ENCODE measurements around the gene PAPSS2. TPM values are rescaled to one million over a fixed set of nuclear protein-coding genes. Genes with fewer than 3 reads are reported as not detected.
A peak's percentile ranks its signal among the peaks of the same experiment; 100 is the strongest.
"Not testable (repeated sequence)": the region's sequence is repeated elsewhere in the genome, so short reads cannot be mapped to it uniquely, and the experiment has no call there.

Gene PAPSS2
- total RNA-seq, 1 experiment from 2014 or later: 16.6 TPM

GRCh38 chr10:87642486-87642885 is 17.2 kb upstream of the PAPSS2 start:
- DNase-seq (ENCODE audit: low read depth): no peak

DNA sequence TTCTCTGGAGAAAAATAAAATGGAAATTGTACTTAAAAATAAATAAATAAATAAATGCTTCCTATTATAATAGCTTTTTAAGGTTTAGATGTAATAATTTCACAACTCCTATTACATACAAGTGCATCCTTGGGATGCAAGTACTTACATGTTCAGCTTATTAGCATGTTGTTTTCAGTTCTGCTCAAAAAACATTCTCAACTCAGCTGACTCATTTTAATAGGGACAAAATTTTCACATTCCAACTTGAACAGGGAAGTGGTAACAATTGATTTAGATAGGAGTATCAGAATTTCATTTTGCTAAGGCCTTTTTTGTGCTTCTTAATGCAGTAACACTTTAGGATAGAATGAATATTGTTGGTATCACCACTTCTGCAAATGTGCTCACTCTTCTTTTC is 16.7 kb upstream of the PAPSS2 start:
- DNase-seq (ENCODE audit: low read depth): no peak

GRCh38 chr10:87643920-87644319 is 15.8 kb upstream of the PAPSS2 start:
- no peak for DNase-seq (ENCODE audit: low read depth)

GRCh38 chr10:87644500-87644899 is 15.2 kb upstream of the PAPSS2 start:
- not testable (repeated sequence) for DNase-seq (ENCODE audit: low read depth)

- DNase-seq (ENCODE audit: low read depth): no peak
These were observed 13.3 kb upstream of the PAPSS2 start for GRCh38 chr10:87646192-87646909.

GRCh38 chr10:87646935-87647334 is 12.7 kb upstream of the PAPSS2 start:
- DNase-seq (ENCODE audit: low read depth): no peak

DNA sequence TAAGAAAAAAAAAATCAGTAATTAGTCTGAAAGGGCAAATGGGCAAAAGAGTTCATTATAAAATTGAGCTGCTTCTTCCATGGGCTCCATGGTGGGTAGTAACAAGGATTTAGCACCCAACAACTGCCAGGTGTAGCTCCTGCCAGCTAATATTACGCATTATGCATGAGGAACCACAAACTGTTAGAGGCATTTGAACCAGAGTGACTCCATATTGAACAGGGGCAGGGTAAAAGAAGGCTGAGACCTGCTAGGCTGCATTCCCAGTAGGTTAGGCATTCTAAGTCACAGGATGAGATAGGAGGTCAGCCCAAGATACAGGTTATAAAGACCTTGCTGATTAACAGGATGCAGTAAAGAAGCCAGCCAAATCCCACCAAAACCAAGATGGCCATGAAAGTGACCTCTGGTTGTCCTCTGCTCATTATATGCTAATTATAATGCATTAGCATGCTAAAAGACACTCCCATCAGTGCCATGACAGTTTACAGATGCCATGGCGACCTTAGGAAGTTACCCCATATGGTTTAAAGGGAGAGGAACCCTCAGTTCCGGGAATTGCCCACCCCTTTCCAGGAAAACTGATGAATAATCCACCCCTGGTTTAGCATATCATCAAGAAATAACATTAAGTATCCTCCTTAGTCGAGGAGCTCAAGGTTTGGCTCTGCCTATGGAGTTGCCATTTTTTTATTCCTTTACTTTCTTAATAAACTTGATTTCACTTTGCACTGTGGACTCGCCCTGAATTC is 8.7 kb upstream of the PAPSS2 start:
- no peak for DNase-seq (ENCODE audit: low read depth)

- no peak for DNase-seq (ENCODE audit: low read depth)
These were observed 7.9 kb upstream of the PAPSS2 start for GRCh38 chr10:87651801-87652200.

DNA sequence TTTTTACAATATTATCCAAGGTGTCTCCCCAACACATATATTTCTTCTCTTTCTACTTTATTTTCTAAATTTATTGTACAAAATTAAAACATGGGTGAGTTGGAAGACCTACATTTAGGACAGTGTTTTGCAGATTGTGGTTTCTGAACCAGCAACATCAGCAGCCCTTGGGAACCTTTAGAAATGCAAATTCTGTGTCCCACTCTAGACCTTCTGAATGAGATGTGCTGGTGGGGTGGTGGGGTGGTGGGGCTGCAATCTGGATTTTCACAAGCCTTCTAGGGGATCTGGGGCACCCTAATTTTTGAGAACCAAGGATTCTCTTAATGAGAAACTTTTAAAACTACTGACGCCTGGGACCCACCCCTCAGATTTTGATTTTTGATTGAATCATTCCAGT is 7.4 kb upstream of the PAPSS2 start:
- no peak for DNase-seq (ENCODE audit: low read depth)

DNA sequence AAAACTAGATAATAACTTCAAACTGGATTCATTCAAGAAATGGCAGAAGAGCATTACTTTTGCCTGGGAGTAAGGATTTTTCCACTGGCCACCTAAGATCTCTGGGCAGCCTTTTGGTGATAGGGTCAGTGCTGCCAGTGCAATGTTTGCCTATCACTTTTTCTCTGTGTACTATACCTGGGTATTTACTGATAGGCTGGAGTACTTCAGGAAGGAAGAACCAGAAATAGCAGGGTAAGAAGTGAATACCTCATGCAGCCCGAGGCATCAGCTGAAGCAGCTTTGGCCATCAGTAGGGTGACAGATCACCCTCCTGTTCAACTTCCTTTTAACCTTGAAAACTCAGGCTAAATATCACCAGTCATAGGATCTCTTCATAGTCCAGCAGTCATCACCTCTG is 5.5 kb upstream of the PAPSS2 start:
- DNase-seq (ENCODE audit: low read depth): no peak

GRCh38 chr10:87656431-87657072 is 3.1 kb upstream of the PAPSS2 start:
- DNase-seq (ENCODE audit: low read depth): peak; percentile 60

- DNase-seq (ENCODE audit: low read depth): peak; percentile 46
These were observed 2.3 kb upstream of the PAPSS2 start for GRCh38 chr10:87657371-87657770.

- DNase-seq (ENCODE audit: low read depth): no peak
These were observed 1.3 kb upstream of the PAPSS2 start for GRCh38 chr10:87658321-87658795.

DNA sequence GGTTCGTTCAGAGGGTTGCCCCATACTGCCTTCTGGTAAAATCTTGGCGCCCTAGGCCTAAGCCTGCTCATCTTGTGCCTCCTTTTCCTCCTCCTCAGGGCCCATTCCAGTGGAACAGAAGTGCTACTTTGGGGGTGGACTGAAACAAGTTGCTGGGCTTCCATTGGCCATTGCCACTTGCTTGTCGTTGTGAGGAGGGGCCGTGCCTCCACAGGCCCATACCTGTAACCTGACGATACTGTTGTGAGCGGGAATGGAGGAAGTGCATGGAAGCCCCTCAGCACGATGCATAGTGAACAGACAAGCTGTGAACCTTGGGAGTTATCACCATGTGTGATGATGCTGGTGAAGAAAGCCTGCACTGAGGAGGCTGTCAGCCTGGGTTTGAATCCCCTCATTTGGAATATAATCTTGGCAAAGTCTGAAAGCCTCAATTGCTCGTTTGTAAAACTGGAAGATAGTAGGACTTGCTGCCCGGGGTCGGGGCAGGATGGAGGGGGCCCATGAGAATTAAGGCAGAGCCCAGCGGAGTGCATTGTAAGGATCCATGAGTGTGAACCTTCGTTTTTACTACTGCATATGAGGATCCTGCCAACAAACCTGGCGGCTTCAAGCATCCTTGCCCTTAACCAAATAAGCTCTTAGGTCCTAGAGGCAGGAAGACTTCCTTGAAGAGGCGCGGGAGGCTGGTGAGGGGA is 671 bp upstream of the PAPSS2 start:
- no peak for DNase-seq (ENCODE audit: low read depth)

- peak; percentile 65 for DNase-seq (ENCODE audit: low read depth)
These were observed 931 bp downstream of the PAPSS2 start for GRCh38 chr10:87660484-87661133.

DNA sequence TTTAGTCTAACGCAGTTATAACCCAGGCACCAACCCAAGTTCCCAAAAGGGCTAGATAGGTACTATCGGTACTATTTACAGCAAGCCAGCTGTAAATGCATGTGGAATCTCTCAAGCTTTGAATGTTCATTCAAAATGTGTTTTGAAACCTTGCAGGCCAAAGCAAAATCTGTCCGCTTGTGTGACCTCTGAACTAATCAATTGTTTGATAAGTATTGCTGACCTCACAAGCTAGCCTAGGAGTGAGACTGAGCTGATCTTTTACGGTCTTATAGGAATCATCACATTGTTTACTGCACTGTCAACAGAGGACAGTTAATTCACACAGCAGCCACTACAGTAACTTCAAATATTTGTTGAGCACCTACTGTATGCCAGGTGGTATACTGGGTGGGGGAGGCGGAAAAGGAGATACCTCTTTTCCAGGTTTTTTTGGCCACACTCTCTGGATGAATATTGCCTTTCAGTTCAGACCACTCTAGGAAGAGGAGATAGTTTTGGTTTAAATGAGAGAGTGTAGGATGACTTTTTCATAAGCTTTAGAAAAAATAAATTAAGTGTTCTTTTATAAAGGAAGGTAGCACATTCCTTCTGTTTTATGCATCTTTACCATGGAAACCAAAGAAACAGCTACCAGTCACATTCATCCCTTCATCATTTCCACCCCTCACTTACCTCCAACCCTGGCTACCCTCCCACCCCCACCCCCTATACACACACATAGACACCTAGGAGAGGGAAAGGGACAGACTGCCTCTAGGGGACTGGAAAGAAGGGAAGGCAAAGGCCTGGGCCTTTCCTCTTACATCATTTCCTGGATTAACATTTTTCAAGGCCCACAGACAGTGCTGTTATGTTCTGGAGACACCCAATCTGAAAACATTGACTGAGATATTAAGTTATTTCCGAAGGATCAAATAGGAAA is 2.4 kb downstream of the PAPSS2 start:
- DNase-seq (ENCODE audit: low read depth): peak; percentile 75

DNA sequence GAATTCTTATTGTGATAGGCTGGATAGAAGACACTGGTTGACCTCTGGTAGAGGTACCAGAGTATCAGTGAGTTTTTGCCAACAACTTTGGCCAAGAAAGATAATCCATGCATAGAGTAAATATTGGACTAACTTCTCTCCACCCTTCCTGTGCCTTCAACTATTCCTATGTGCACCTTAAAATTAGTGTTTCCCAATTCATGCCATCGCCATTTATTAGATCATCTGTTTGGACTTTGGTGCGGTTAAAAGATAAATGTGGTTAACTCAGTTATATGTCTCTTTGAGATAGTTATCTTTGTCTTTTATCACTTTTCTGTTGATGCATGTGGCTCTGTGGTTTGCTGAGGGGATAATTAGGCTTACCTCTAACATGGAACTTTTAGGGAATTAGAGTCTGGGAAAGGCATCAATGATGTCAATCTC is 4.6 kb downstream of the PAPSS2 start:
- no peak for DNase-seq (ENCODE audit: low read depth)

GRCh38 chr10:87667493-87667892 is 7.8 kb downstream of the PAPSS2 start:
- DNase-seq (ENCODE audit: low read depth): no peak

- DNase-seq (ENCODE audit: low read depth): no peak
These were observed 8.8 kb downstream of the PAPSS2 start for GRCh38 chr10:87668324-87669074.

All from HT1080 (cell line).